ENCODE measurements around the gene MED12. TPM values are rescaled to one million over a fixed set of nuclear protein-coding genes. Genes with fewer than 3 reads are reported as not detected.
"Not testable (repeated sequence)": the region's sequence is repeated elsewhere in the genome, so short reads cannot be mapped to it uniquely, and the experiment has no call there.

MED12 gene
- total RNA-seq, 1 donor from 2014 or later: 123 TPM

GRCh38 chrX:71175531-71175930, 57.1 kb downstream of the MED12 start:
- H3K4me3 Mint-ChIP-seq (ENCODE audit: low read depth): no peak overlapping the region
- DNase-seq (ENCODE audit: low spot score, unreplicated experiment): no peak
- H3K27me3 Mint-ChIP-seq: no peaks in the 10 kb centered on the region
- peaks cover 2% of the 10 kb centered on the region for H3K36me3 Mint-ChIP-seq (ENCODE audit: insufficient read depth)
- no peak overlapping the region for H3K27ac Mint-ChIP-seq
- H3K9me3 Mint-ChIP-seq (ENCODE audit: low read depth): peaks cover 16% of the 10 kb centered on the region
- H3K4me1 Mint-ChIP-seq (ENCODE audit: low read depth): peaks cover 8% of the 10 kb centered on the region
- TF ChIP-seq CTCF (IDR thresholded peaks at IDR 0.05; ENCODE audit: unreplicated experiment): no peak

GRCh38 chrX:71177327-71177726, 58.9 kb downstream of the MED12 start:
- no peaks in the 10 kb centered on the region for H3K27me3 Mint-ChIP-seq
- H3K36me3 Mint-ChIP-seq (ENCODE audit: insufficient read depth): peaks cover 2% of the 10 kb centered on the region
- H3K9me3 Mint-ChIP-seq (ENCODE audit: low read depth): peaks cover 13% of the 10 kb centered on the region
- DNase-seq (ENCODE audit: low spot score, unreplicated experiment): no peak
- H3K4me3 Mint-ChIP-seq (ENCODE audit: low read depth): no peak overlapping the region
- H3K4me1 Mint-ChIP-seq (ENCODE audit: low read depth): peaks cover 9% of the 10 kb centered on the region
- TF ChIP-seq CTCF (IDR thresholded peaks at IDR 0.05; ENCODE audit: unreplicated experiment): no peak
- no peak overlapping the region for H3K27ac Mint-ChIP-seq

- Mint-ChIP-seq H3K27ac (no peak overlapping the region), H3K4me1 (ENCODE audit: low read depth) (peaks cover 18% of the 10 kb centered on the region), H3K4me3 (ENCODE audit: low read depth) (no peak overlapping the region), H3K36me3 (ENCODE audit: insufficient read depth) (no peaks in the 10 kb centered on the region), H3K27me3 (no peaks in the 10 kb centered on the region), H3K9me3 (ENCODE audit: low read depth) (peaks cover 7% of the 10 kb centered on the region)
- DNase-seq (ENCODE audit: low spot score, unreplicated experiment): no peak
- peak; percentile 64 for TF ChIP-seq CTCF (IDR thresholded peaks at IDR 0.05; ENCODE audit: unreplicated experiment)
Measured at GRCh38 chrX:71178908-71179307, 60.5 kb downstream of the MED12 start.

- Mint-ChIP-seq H3K4me1 (ENCODE audit: low read depth) (peaks cover 26% of the 10 kb centered on the region), H3K4me3 (ENCODE audit: low read depth) (peak overlapping the region; percentile 26), H3K9me3 (ENCODE audit: low read depth) (peaks cover 12% of the 10 kb centered on the region)
- H3K27ac Mint-ChIP-seq; H3K27me3 Mint-ChIP-seq; DNase-seq (ENCODE audit: low spot score, unreplicated experiment); H3K36me3 Mint-ChIP-seq (ENCODE audit: insufficient read depth): not testable (repeated sequence)
Measured at GRCh38 chrX:71180579-71181265, 62.3 kb downstream of the MED12 start.

- H3K36me3 Mint-ChIP-seq (ENCODE audit: insufficient read depth): no peaks in the 10 kb centered on the region
- no peak for DNase-seq (ENCODE audit: low spot score, unreplicated experiment)
- peak overlapping the region; percentile 98 for H3K27ac Mint-ChIP-seq
- H3K4me1 Mint-ChIP-seq (ENCODE audit: low read depth): peaks cover 26% of the 10 kb centered on the region
- peaks cover 12% of the 10 kb centered on the region for H3K9me3 Mint-ChIP-seq (ENCODE audit: low read depth)
- H3K4me3 Mint-ChIP-seq (ENCODE audit: low read depth): peak overlapping the region; percentile 72
- no peak for TF ChIP-seq CTCF (IDR thresholded peaks at IDR 0.05; ENCODE audit: unreplicated experiment)
- no peaks in the 10 kb centered on the region for H3K27me3 Mint-ChIP-seq
Measured at GRCh38 chrX:71181558-71181909, 63.1 kb downstream of the MED12 start.
